HG03196 (cell line): ENCODE measurements around the gene RPRML.

Experiments
- ATAC-seq: cut with Tn5 transposase; IDR thresholded peaks from one replicate; pipeline ENCODE4 v1.9.1; 2021; ENCODE audit not compliant: unreplicated experiment

The RPRML gene

DNA sequence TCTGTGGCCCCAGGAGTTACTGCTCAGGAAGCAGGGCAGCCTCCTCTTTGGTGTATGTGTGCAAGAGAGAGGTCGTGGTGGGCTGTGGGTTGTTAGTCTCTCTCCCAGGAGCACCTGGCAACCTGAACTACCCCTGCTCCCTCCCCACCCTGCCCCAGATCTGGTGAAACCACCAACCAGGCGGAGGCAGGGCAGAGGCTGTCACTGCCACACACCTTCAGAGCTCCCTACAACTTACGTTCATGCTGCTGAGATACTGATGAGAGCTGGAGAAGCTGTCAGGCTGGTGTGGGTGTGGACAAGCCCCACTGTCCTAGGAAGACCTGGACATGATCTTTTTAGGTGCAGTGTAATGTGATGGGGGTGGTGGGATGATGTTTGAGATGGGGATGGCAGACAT lies 31.8 kb downstream of the RPRML start:
- no peak for ATAC-seq

DNA sequence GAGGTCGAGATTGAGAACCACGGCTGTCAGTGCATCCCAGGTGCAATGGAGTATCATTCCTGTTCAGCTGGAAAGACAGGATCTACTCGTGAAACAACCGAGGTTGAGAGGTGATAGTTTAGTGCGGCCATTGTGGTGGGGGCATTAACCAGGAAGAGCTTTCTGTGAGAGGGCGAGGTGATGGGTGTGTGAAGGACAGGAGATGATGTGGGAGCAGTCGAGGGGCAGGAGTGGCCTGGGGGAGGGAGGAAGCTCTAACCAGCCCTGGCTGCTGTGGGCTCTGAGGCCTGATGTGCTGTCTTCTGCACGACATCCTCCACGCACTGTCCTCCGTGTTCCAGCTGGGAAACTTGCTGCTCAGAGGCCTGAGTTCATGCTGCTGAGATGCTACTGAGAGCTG lies 34.1 kb downstream of the RPRML start:
- ATAC-seq = no peak

DNA sequence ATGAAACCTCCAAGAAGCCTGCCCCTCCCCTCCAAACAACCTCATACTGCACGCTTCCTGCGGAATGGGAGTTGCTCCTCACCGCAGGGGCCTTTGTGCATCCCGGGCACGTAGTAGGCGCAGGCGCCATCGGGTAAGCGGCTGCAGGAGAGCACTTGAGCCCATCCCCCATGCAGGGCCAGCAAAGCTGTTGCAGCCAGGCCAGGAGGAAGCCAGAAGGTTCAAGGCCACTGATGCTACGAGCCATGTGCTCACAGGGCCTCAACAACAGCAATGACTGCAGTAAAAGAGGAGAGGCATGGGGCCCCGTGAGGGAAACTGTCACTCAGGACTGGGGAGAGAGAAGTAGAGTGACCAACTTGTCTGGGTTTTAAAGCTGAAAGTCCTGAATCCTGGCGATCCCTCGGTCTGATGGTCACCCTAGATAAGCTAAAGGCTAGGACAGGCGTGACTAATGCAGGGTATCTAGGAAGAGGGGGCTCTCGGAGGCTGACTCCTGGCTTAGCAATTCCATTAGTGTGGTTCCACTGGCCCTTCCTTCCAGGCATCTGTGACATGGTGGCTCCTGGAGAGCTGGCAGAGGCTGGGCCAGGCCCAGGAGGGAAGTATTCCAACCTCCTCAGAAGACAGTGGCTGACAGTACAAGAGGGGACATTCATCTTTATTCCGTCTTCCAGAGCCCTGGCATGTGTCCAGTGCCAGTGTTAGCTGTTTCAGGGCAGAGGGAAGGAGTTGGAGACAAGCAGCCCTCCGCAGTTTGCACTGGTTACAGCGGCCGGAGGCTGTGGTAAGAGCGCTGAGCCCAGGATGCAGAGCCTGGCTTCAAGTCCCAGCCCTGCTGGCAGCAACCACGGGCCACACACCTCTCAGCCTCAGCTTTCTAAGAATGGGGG lies 35.3 kb downstream of the RPRML start:
- no peak for ATAC-seq

DNA sequence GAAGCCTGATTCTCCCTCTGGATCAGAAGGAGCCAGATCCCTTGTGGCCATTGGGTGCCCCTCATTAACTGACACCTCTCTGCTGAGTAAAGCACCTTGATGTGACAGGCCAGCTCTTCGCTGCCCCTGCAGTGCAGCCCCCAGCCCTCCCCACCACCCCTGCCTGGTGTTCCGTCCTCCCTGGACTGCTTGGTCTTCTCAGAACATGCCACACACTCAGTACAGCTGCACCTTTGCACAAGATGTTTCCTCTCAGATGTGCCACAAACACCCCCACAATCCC lies 35.9 kb downstream of the RPRML start:
- no peak for ATAC-seq

DNA sequence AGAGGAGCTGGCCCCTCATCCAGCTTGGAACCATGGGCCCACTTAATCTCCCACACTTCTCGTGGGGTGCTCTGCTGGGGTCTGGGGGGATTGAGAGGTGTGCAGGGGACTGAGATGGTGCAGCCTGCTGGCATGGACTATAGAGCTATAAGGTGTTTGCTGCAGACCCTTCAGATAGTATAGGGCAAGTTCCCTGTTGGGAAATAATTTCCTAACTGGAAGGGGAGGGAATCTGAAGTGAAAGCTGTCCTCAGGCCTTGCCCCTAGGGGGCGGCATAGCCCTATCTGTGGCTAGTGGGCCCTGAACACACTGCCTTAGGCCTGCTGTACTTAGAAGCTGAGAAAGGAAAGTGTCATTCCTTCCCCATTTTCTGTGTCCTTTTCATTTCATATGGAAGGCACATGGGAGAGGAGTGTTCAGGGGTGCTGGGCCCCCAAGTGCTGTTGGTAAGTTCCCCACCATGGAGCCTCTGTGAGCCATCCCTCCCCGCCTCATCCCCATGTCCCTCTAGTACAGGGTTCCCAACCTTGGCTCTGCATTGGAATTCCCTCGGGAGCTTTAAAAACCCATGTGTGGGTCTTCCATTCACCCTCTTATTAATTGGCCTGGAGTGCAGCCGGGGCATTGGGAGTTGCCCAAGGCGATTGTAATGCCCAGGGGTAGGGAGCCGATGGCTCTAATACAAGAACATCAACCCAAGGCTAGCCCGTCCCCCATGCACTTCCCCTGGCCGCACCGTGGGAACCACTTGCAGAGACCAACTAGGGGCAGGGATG lies 36.4 kb downstream of the RPRML start:
- ATAC-seq = no peak

DNA sequence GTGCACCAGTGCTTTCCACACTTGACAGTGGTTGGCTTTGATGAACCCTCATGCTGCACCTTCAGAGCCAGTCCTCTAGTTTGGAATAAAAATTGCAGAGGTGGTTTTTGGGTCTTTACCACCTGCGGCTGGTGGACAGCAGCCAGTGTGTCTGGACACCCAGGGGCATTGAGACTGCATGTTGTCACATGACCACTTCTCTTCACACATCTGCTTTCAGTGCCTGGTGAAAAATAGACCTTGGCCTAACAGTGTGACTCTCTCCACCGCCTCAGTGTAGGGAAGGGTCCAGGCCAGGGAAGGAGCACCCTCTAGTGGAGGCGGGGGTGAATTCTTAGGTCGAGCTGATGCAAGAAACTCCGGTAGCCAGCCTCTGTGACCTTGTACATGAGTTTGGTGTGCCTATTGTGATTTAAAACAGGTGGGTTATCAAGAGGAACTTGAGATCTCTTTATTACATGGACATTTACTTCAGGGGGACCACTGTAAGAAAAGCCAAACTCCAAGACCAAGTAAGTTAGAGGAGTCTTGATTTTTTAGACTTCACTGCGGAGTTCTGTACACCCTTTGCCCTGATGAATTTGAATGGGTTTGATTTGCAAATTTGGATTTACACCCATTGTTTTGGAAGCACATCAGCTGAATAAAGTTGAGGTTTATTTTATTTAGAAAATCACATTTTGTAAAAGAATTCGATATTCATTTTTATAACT lies 38.2 kb downstream of the RPRML start:
- ATAC-seq = no peak

DNA sequence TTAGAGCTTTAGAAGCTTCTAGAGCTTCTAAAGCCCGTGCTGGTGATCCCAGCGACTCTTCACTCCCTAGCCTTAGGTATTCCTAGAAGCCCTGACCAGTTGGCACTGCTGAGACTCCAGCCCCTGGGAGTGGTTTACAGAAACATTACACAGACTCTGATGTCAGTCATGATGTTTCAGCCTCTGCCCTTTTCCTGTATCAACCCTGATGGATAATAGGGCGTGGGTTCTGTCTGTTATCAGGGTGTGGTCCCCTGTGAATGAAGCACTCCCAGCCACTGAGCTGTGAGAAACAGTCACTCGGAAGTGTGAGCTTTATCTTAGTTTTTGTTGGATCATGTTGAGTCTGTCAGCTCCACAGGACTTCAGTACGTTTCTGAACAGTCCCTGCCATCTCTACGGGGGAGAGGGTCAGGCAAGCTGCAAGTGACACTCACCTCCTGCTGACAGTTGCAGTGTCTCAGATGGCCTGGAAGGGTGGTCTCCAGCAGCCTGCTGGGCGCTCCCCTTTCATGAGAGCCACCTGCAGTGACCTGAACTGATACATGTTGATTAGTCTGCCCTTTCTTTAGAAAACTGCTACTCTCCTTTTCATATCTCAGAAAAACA lies 43.3 kb downstream of the RPRML start:
- ATAC-seq = no peak

DNA sequence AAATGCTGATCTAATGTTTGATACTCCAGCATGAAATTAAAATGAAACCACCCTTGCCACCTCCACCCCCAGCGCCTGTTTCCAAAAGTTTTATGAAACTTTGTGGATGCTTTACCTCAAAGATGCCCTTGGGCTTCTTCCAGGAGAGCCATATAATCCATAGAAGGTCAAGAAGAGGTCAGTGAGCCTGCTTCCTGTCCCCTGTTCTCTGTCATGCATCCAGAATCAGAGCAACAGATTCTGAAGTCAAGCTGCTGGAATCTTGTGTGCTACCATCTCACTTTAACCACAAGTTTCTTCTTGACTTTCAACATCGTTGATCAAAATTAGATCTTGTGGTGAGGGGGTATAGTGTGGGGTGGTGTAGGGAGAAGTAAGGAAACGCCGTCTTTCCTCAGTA lies 47.5 kb downstream of the RPRML start:
- ATAC-seq = no peak

DNA sequence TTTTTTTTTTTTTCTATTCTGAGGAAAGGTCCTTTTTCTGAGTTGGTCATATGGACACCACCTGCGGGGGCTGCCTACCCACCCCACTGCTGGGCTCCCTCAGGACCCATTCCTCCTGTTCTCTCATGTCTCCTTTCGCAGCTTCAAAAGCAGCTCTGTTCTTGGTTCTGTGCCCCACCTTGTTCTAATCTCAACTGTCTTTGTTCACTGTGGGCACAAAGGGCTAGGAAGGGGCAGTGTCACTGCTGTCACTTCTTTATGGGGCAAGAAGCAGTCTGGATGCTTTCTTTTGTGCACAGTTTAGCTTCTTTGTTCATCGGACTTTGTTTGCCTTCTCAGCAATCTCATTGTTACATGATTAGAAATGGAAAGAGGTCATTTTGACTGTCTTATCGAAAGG lies 49.0 kb downstream of the RPRML start:
- no peak for ATAC-seq

DNA sequence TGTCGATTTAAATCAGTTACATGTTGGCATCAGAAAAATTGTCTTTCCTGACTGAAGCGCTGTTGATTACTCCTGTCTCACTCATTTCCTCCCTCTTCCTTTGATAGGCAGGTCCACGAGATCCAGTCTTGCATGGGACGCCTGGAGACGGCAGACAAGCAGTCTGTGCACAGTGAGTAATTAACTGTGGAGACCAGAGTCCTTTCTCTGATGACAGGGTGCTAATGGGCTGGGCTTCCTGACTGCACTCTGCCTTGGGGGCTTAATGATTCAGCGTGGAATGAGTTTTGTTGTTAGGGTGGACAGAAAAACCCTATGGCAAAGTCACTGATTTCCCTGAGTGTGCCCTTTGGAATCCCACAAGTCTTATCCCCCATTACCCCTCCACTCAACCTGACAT lies 49.6 kb downstream of the RPRML start:
- ATAC-seq = no peak

DNA sequence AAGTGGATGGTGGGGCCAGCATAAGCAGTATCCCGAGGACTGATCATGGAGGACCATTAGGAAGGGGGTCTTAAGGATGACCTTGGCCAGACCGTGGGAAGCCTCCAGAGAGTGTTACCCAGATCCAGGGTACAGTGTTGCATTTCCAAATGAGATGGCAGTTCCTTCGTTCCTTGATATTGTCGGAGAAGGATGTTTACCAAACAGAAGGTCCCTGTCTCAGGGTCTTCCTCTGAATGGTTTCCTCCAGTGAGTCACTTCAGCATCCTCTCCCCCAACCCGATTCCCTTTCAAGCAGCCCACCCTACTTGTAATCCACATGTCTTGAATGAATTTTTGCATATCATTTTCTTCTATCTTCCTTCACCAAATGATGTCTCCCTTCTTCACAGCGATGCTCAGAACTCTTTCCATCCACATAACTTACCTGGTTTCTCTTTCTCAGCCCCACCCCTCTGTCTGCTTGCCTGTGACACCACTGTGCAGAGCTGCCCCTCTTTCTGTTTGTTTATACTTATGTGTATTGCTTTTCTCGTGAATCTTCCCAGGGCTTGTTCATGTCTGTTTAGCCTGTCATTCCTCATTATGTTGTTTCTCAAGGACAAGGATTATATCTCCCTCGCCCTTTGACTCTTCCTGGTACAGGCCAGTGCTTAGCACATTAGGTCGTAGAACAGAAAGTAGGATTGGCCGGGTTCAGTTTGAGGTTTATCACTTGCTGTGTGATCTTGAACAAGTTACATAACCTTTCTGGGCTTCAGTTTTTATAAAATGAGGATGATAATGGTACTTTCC lies 50.4 kb downstream of the RPRML start:
- ATAC-seq = no peak
